Esophagus squamous epithelium (tissue), 4 donors: Measurements from ENCODE around the gene RNF121.

Experiments
- CTCF ChIP-seq, 6 experiments: fragments of 450-650 bp in 4 of 6; fragments of 200-600 bp in 2 of 6; sonication (generic) in 2 of 6; IDR thresholded peaks; one replicate each; pipeline ENCODE4 v1.5.1; 2016 to 2019; ENCODE audit warnings: antibody characterized with exemption in 6 of 6, mild to moderate bottlenecking in 4 of 6, moderate library complexity in 4 of 6
- POLR2A ChIP-seq, 4 donors: fragments of 450-650 bp; IDR thresholded peaks; one replicate each; pipeline ENCODE4 v1.6.1; 2017; ENCODE audit warnings: antibody characterized with exemption in 4 of 4, mild to moderate bottlenecking in 4 of 4, moderate library complexity in 3 of 4

- TF ChIP-seq POLR2A (IDR thresholded peaks at IDR 0.05) (no peak), CTCF (IDR thresholded peaks at IDR 0.05) (no peak)
Observed at GRCh38 chr11:71917646-71918140, 11.2 kb upstream of the RNF121 start.
